GM12801 (cell line): ENCODE results near the gene RIPOR2.

ENCODE experiments used
- CTCF ChIP-seq: IDR thresholded peaks from one replicate; pipeline ENCODE4 v1.5.1; 2011; ENCODE audit warnings: control low read depth; ENCODE audit not compliant: insufficient read length; ENCODE audit errors: extremely low read depth

Gene RIPOR2

GRCh38 chr6:24963887-24964570 is 28.3 kb upstream of the RIPOR2 start:
- no peak for TF ChIP-seq CTCF

GRCh38 chr6:24963339-24963738 is 27.6 kb upstream of the RIPOR2 start:
- TF ChIP-seq CTCF = no peak

DNA sequence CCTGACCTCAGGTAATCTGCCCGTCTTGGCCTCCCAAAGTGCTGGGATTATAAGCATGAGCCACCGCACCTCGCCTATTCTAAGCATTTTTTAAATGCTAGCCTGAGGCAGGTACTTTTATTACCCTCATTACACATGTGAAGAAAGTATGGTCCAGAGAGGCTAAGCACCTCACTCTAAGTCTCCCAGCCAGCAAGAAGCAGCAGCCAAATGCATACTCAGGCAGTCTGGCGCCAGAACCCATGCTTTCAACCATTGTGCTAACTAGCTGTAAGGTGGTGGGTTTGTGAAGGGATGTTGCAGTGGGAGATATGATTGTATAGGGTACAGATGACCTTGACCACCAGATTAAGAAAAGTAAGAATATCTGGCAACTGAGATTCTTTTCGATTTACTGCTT is 26.1 kb upstream of the RIPOR2 start:
- TF ChIP-seq CTCF = no peak

- no peak for TF ChIP-seq CTCF
Measured at GRCh38 chr6:24960991-24961475, 25.3 kb upstream of the RIPOR2 start.

GRCh38 chr6:24959319-24959718 is 23.6 kb upstream of the RIPOR2 start:
- TF ChIP-seq CTCF = no peak

DNA sequence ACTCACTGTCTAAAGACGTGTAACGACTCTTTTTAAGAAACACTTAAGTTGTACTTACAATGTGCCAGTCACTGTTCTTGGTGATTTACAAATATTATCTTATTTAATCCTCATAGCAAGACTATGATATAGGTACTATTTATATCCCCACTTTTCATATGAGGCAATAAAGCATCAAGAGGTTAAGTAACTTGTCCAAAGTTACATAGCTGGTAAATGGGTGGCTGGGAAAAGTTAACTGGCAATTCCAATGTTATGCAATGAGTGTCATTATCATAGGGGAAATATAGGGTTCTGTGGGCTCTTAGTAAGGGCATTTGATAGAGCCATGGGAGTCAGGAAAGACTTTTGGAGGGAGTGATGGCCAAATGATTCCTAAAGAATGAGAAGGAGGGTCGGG is 21.4 kb upstream of the RIPOR2 start:
- TF ChIP-seq CTCF = no peak

GRCh38 chr6:24953726-24954125 is 18.0 kb upstream of the RIPOR2 start:
- no peak for TF ChIP-seq CTCF
